DND-41 (cell line): Measurements from ENCODE around the gene B4GALNT1.
"Not testable (repeated sequence)": the region's sequence is repeated elsewhere in the genome, so short reads cannot be mapped to it uniquely, and the experiment has no call there.

Source experiments
- ATAC-seq: fragments of 200-7000 bp; cut with Tn5 transposase; 3 replicates; pipeline ENCODE4 v1.9.1; 2021; ENCODE audit warnings: low read depth; ENCODE audit not compliant: insufficient read depth
- DNase-seq: peaks from one replicate; pipeline ENCODE4 v3.0.0-alpha.2; 2020
- H2AFZ ChIP-seq: 2 replicates; pipeline ENCODE4 v1.6.0; 2012; ENCODE audit warnings: low read depth, low read length
- H3K27ac ChIP-seq: 2 replicates; pipeline ENCODE4 v1.5.1; 2012; ENCODE audit warnings: low read length, inconsistent platforms
- H3K27me3 ChIP-seq: fragments of 200-600 bp; sonication (generic); 2 replicates; pipeline ENCODE4 v1.6.0; 2012; ENCODE audit warnings: low read length, mild to moderate bottlenecking, inconsistent platforms; ENCODE audit not compliant: insufficient read depth, poor library complexity
- H3K36me3 ChIP-seq: 2 replicates; pipeline ENCODE4 v1.5.1; 2012; ENCODE audit warnings: low read length, inconsistent platforms; ENCODE audit not compliant: insufficient read depth
- H3K4me1 ChIP-seq: 2 replicates; pipeline ENCODE4 v1.5.1; 2012; ENCODE audit warnings: mild to moderate bottlenecking, low read length; ENCODE audit not compliant: insufficient read depth
- H3K4me2 ChIP-seq: 2 replicates; pipeline ENCODE4 v1.6.0; 2012; ENCODE audit warnings: mild to moderate bottlenecking, moderate library complexity, low read length, inconsistent platforms; ENCODE audit not compliant: insufficient read depth
- H3K4me3 ChIP-seq, 2 experiments: fragments of 200-600 bp in 1 of 2; shearing (Covaris generic) in 1 of 2; 2 replicates each; pipeline ENCODE4 v1.5.1; 2012 to 2016; ENCODE audit warnings: inconsistent platforms in 2 of 2, low read length in 2 of 2, mild to moderate bottlenecking in 2 of 2, low read depth in 1 of 2, moderate library complexity in 1 of 2
- H3K79me2 ChIP-seq: 2 replicates; pipeline ENCODE4 v1.6.0; 2012; ENCODE audit warnings: low read length, inconsistent platforms; ENCODE audit not compliant: insufficient read depth
- H3K9ac ChIP-seq: 2 replicates; pipeline ENCODE4 v1.6.0; 2012; ENCODE audit warnings: low read depth, mild to moderate bottlenecking, inconsistent platforms, low read length, moderate library complexity
- H3K9me3 ChIP-seq: 2 replicates; pipeline ENCODE4 v1.5.1; 2012; ENCODE audit warnings: low read length, moderate library complexity, mild to moderate bottlenecking, inconsistent platforms; ENCODE audit not compliant: insufficient read depth, severe bottlenecking
- H4K20me1 ChIP-seq: 2 replicates; pipeline ENCODE4 v1.6.0; 2012; ENCODE audit warnings: low read length; ENCODE audit not compliant: insufficient read depth
- EZH2 ChIP-seq: IDR thresholded peaks from 3 replicates; pipeline ENCODE4 v1.6.1; 2012; ENCODE audit warnings: borderline replicate concordance, low read depth, mild to moderate bottlenecking, moderate library complexity, low read length, inconsistent platforms; ENCODE audit not compliant: severe bottlenecking
- TF ChIP-seq, protein P1 (sequence below): IDR thresholded peaks from 2 replicates; pipeline ENCODE4 v1.5.1; 2012; ENCODE audit warnings: borderline replicate concordance, low read length, moderate library complexity, mild to moderate bottlenecking; ENCODE audit not compliant: poor library complexity, severe bottlenecking; ENCODE audit errors: extremely low read depth

Gene B4GALNT1

DNA sequence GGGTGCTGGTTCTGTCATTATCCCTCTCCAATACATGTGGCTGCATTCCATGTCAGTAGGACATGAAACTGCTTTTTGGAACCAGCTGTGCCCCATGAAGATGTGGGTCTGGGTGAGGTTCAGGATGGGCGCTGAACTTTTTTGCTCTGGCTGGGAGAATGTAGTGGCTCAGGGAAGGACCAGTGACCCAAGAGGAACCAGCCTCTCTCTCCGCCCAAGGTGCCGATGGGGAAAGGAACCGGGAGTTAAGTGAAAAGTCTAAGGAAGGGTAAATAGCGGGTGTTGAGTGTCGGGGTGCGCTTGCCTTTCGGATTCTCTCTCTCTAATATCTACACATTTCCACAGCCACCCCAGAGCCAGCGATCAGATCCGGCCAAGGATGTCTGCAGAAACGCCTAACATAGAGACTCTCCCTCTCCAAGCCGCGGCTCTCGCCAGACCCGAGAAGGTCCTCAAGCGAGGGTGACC lies 14.0 kb downstream of the B4GALNT1 start:
- no peaks in the 10 kb centered on the region for H3K79me2 ChIP-seq
- no peak for TF ChIP-seq EZH2
- TF ChIP-seq, protein P1, sequence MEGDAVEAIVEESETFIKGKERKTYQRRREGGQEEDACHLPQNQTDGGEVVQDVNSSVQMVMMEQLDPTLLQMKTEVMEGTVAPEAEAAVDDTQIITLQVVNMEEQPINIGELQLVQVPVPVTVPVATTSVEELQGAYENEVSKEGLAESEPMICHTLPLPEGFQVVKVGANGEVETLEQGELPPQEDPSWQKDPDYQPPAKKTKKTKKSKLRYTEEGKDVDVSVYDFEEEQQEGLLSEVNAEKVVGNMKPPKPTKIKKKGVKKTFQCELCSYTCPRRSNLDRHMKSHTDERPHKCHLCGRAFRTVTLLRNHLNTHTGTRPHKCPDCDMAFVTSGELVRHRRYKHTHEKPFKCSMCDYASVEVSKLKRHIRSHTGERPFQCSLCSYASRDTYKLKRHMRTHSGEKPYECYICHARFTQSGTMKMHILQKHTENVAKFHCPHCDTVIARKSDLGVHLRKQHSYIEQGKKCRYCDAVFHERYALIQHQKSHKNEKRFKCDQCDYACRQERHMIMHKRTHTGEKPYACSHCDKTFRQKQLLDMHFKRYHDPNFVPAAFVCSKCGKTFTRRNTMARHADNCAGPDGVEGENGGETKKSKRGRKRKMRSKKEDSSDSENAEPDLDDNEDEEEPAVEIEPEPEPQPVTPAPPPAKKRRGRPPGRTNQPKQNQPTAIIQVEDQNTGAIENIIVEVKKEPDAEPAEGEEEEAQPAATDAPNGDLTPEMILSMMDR: no peak
- H2AFZ ChIP-seq: no peak overlapping the region
- H3K9ac ChIP-seq: no peak overlapping the region
- H4K20me1 ChIP-seq: peaks cover 3% of the 10 kb centered on the region; the same call in 1 of the 2 replicates
- peaks cover 36% of the 10 kb centered on the region for H3K27me3 ChIP-seq
- no peaks in the 10 kb centered on the region for H3K4me1 ChIP-seq
- no peak overlapping the region for H3K4me3 ChIP-seq
- H3K27ac ChIP-seq: no peak overlapping the region
- no peaks in the 10 kb centered on the region for H3K9me3 ChIP-seq
- DNase-seq (no peak), ATAC-seq (no peak)
- H3K36me3 ChIP-seq: no peaks in the 10 kb centered on the region
- no peak overlapping the region for H3K4me2 ChIP-seq

DNA sequence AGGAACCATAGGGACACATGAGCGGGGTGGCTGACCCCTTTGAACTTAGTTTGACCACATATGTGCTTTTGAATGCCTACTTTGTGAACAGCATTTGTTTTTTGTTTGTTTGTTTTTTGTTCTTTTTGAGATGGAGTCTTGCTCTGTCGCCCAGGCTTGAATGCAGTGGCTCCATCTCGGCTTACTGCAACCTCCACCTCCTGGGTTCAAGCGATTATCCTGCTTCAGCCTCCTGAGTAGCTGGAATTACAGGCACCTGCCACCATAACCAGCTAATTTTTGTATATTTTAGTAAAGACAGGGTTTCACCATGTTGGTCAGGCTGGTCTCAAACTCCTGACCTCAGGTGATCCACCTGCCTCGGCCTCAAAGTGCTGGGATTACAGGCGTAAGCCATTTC lies 14.6 kb downstream of the B4GALNT1 start:
- not testable (repeated sequence) for H2AFZ ChIP-seq, ATAC-seq, H3K4me3 ChIP-seq, DNase-seq, H3K9ac ChIP-seq, H3K79me2 ChIP-seq, H3K4me1 ChIP-seq, H4K20me1 ChIP-seq, H3K4me2 ChIP-seq, H3K9me3 ChIP-seq, H3K27ac ChIP-seq, H3K36me3 ChIP-seq
- peaks cover 37% of the 10 kb centered on the region for H3K27me3 ChIP-seq

DNA sequence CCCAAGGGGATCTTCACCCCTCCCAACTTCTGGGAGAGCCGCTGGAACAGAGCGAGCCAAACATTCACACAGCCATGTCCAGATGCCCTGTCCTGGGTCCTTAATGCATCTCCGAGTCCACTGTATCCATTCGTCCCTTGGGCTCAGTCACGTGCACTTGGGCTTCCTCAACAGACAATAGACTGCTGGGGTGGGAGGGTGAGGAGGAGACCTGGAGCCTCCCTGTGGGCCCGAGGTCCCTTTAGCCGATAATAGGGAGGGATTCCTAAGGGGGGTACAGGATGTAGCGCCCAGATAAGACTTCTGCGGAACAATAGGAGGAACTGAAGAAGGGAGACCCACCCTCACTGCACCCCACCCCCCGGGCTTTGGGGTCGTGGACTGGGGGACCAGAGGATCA lies 15.1 kb downstream of the B4GALNT1 start:
- DNase-seq: no peak
- Histone ChIP-seq H3K36me3 (no peaks in the 10 kb centered on the region), H3K9ac (no peak overlapping the region), H4K20me1 (peaks cover 3% of the 10 kb centered on the region; the same call in 1 of the 2 replicates), H3K4me3 (no peak overlapping the region), H3K27ac (no peak overlapping the region), H3K79me2 (no peaks in the 10 kb centered on the region), H3K9me3 (no peaks in the 10 kb centered on the region), H3K4me2 (no peak overlapping the region), H2AFZ (no peak overlapping the region), H3K27me3 (peaks cover 42% of the 10 kb centered on the region), H3K4me1 (no peaks in the 10 kb centered on the region)
- TF ChIP-seq EZH2: no peak
- TF ChIP-seq, protein P1: no peak
- ATAC-seq: no peak

- Histone ChIP-seq H3K4me2 (no peak overlapping the region), H3K79me2 (no peaks in the 10 kb centered on the region), H3K9ac (no peak overlapping the region), H3K27ac (no peak overlapping the region), H3K27me3 (peaks cover 44% of the 10 kb centered on the region), H3K36me3 (no peaks in the 10 kb centered on the region), H4K20me1 (peaks cover 3% of the 10 kb centered on the region; the same call in 1 of the 2 replicates), H3K9me3 (no peaks in the 10 kb centered on the region), H3K4me3 (no peak overlapping the region), H2AFZ (no peak overlapping the region), H3K4me1 (no peaks in the 10 kb centered on the region)
- no peak for ATAC-seq
- no peak for DNase-seq
- TF ChIP-seq, protein P1: no peak
- no peak for TF ChIP-seq EZH2
Observed at GRCh38 chr12:57616383-57617101, 16.5 kb downstream of the B4GALNT1 start.
